Measurements from ENCODE around the gene SNAPIN.

- no peak for TF ChIP-seq RAD21 (IDR thresholded peaks at IDR 0.05; ENCODE audit: low read length)
- no peak for TF ChIP-seq NRF1 (IDR thresholded peaks at IDR 0.05; ENCODE audit: low read depth, low read length)
- no peak for TF ChIP-seq CTCF (IDR thresholded peaks at IDR 0.05)
- TF ChIP-seq EP300 (IDR thresholded peaks at IDR 0.05; ENCODE audit: borderline replicate concordance in 1 of 2, low read depth in 1 of 2, low read length in 1 of 2): no peak
- TF ChIP-seq SIN3A (IDR thresholded peaks at IDR 0.05; ENCODE audit: borderline replicate concordance, low read depth, low read length): no peak
- TF ChIP-seq POLR2AphosphoS5 (IDR thresholded peaks at IDR 0.05; ENCODE audit: low read depth, low read length): no peak
These were observed 4.7 kb downstream of the SNAPIN start for GRCh38 chr1:153663211-153663610.
